Renal pelvis (tissue), 4 donors: ENCODE results near the gene DISC1. TPM values are rescaled to one million over a fixed set of nuclear protein-coding genes. Genes with fewer than 3 reads are reported as not detected.
"Not testable (repeated sequence)": the region's sequence is repeated elsewhere in the genome, so short reads cannot be mapped to it uniquely, and the experiment has no call there.

Source experiments
- DNase-seq: peaks from one replicate; pipeline ENCODE4 v3.0.0-alpha.2; 2013
- polyA plus RNA-seq, 3 donors: library from polyadenylated mRNA; unstranded; fragments of 120-200 nt; gene quantifications; one replicate each; pipeline ENCODE4 v1.2.1, GENCODE V29; 2013; ENCODE audit not compliant: insufficient read length in 3 of 3

DISC1 gene
- polyA plus RNA-seq, 3 donors: 5.0 to 5.5 (median 5.3) TPM

- DNase-seq: no peak
Measured at GRCh38 chr1:231959225-231959884, 332.8 kb downstream of the DISC1 start.

- not testable (repeated sequence) for DNase-seq
Measured at GRCh38 chr1:231961801-231962200, 335.2 kb downstream of the DISC1 start.

- no peak for DNase-seq
Measured at GRCh38 chr1:231962636-231963035, 336.0 kb downstream of the DISC1 start.

GRCh38 chr1:231964241-231964640 is 337.7 kb downstream of the DISC1 start:
- no peak for DNase-seq

- DNase-seq: no peak
Measured at GRCh38 chr1:231964961-231965360, 338.4 kb downstream of the DISC1 start.

GRCh38 chr1:231965615-231966014 is 339.0 kb downstream of the DISC1 start:
- DNase-seq: no peak

GRCh38 chr1:231966983-231967382 is 340.4 kb downstream of the DISC1 start:
- no peak for DNase-seq

- DNase-seq: no peak
Measured at GRCh38 chr1:231969076-231969475, 342.5 kb downstream of the DISC1 start.

GRCh38 chr1:231969761-231970160 is 343.2 kb downstream of the DISC1 start:
- not testable (repeated sequence) for DNase-seq

- no peak for DNase-seq
Measured at GRCh38 chr1:231970684-231971083, 344.1 kb downstream of the DISC1 start.

- DNase-seq: no peak
Measured at GRCh38 chr1:231971397-231972110, 345.0 kb downstream of the DISC1 start.

- DNase-seq: no peak
Measured at GRCh38 chr1:231972111-231972445, 345.5 kb downstream of the DISC1 start.

- DNase-seq: no peak
Measured at GRCh38 chr1:231973830-231974229, 347.2 kb downstream of the DISC1 start.

- DNase-seq: no peak
Measured at GRCh38 chr1:231976231-231976630, 349.6 kb downstream of the DISC1 start.

GRCh38 chr1:231981675-231982074 is 355.1 kb downstream of the DISC1 start:
- no peak for DNase-seq

- DNase-seq: no peak
Measured at GRCh38 chr1:231982871-231983587, 356.4 kb downstream of the DISC1 start.

- no peak for DNase-seq
Measured at GRCh38 chr1:231983588-231984193, 357.1 kb downstream of the DISC1 start.

- no peak for DNase-seq
Measured at GRCh38 chr1:231985296-231986023, 358.9 kb downstream of the DISC1 start.

- DNase-seq: no peak
Measured at GRCh38 chr1:231986631-231987336, 360.2 kb downstream of the DISC1 start.

- DNase-seq: no peak
Measured at GRCh38 chr1:231990388-231990787, 363.8 kb downstream of the DISC1 start.

- no peak for DNase-seq
Measured at GRCh38 chr1:231991231-231991630, 364.6 kb downstream of the DISC1 start.
